HG02759 (cell line): ENCODE results near the gene DKC1.

Experiments used
- ATAC-seq: cut with Tn5 transposase; IDR thresholded peaks from one replicate; pipeline ENCODE4 v1.9.1; 2021; ENCODE audit warnings: mild to moderate bottlenecking, moderate library complexity; ENCODE audit not compliant: unreplicated experiment

The DKC1 gene

GRCh38 chrX:154735695-154736393, 26.8 kb upstream of the DKC1 start:
- ATAC-seq: no peak

GRCh38 chrX:154737136-154737535, 25.5 kb upstream of the DKC1 start:
- ATAC-seq: no peak

GRCh38 chrX:154738011-154738738, 24.5 kb upstream of the DKC1 start:
- ATAC-seq: no peak

GRCh38 chrX:154739952-154740465, 22.7 kb upstream of the DKC1 start:
- ATAC-seq: no peak

- ATAC-seq: no peak
Measured at GRCh38 chrX:154742613-154743012, 20.1 kb upstream of the DKC1 start.

- ATAC-seq: no peak
Measured at GRCh38 chrX:154748712-154749339, 13.8 kb upstream of the DKC1 start.

GRCh38 chrX:154749856-154750255, 12.8 kb upstream of the DKC1 start:
- ATAC-seq: no peak

GRCh38 chrX:154750301-154751202, 12.1 kb upstream of the DKC1 start, which contains the start of gene GAB3:
TSS of gene GAB3 (minus strand) at chrX:154751077. CDS start at chrX:154751025, 52 bp downstream.
- peak; percentile 72 for ATAC-seq

GRCh38 chrX:154751203-154751668, 11.4 kb upstream of the DKC1 start:
- ATAC-seq: peak; percentile 25

GRCh38 chrX:154751669-154752271, 10.9 kb upstream of the DKC1 start:
- no peak for ATAC-seq

- no peak for ATAC-seq
Measured at GRCh38 chrX:154758696-154759095, 4.0 kb upstream of the DKC1 start.

- no peak for ATAC-seq
Measured at GRCh38 chrX:154761977-154762536, 607 bp upstream of the DKC1 start.

- no peak for ATAC-seq
Measured at GRCh38 chrX:154774622-154775021, 12.0 kb downstream of the DKC1 start.

GRCh38 chrX:154775419-154776349, 13.0 kb downstream of the DKC1 start:
- ATAC-seq: no peak

GRCh38 chrX:154776753-154777152, 14.1 kb downstream of the DKC1 start:
- no peak for ATAC-seq

GRCh38 chrX:154779261-154779660, 16.6 kb downstream of the DKC1 start:
- no peak for ATAC-seq

- ATAC-seq: no peak
Measured at GRCh38 chrX:154780968-154781367, 18.3 kb downstream of the DKC1 start.

- no peak for ATAC-seq
Measured at GRCh38 chrX:154784149-154784995, 21.7 kb downstream of the DKC1 start.
